Kidney epithelial cell (primary cell): Measurements from ENCODE around the gene GAL3ST3. TPM values are rescaled to one million over a fixed set of nuclear protein-coding genes. Genes with fewer than 3 reads are reported as not detected.

Experiments
- DNase-seq: peaks from one replicate; pipeline ENCODE4 v3.0.0-alpha.2; 2010; ENCODE audit warnings: low read depth
- H3K27me3 ChIP-seq: 2 replicates; pipeline ENCODE4 v1.6.0; 2011; ENCODE audit warnings: low read length; ENCODE audit not compliant: control insufficient read depth, insufficient read depth
- H3K36me3 ChIP-seq: 2 replicates; pipeline ENCODE4 v1.5.1; 2011; ENCODE audit warnings: low read length; ENCODE audit not compliant: control insufficient read depth, insufficient read depth
- H3K4me3 ChIP-seq: 2 replicates; pipeline ENCODE4 v1.5.1; 2011; ENCODE audit warnings: low read depth, mild to moderate bottlenecking, control low read depth, low read length
- CTCF ChIP-seq: IDR thresholded peaks from 2 replicates; pipeline ENCODE4 v1.5.1; 2011; ENCODE audit warnings: mild to moderate bottlenecking, moderate library complexity, low read length, control low read depth, inconsistent platforms; ENCODE audit not compliant: insufficient read depth, poor library complexity, severe bottlenecking
- total RNA-seq: library from RNA; depleted of rRNA; stranded (reverse); fragments of >200 nt; gene quantifications from 2 replicates; pipeline ENCODE4 v1.2.3, GENCODE V29; 2015

GAL3ST3 gene
- total RNA-seq, 1 donor from 2014 or later: 4.4 TPM

GRCh38 chr11:66042996-66043906 lies 5.7 kb downstream of the GAL3ST3 start:
- no peak for TF ChIP-seq CTCF
- Histone ChIP-seq H3K27me3 (no peaks in the 10 kb centered on the region), H3K36me3 (no peaks in the 10 kb centered on the region), H3K4me3 (no peak overlapping the region)
- DNase-seq: no peak

DNA sequence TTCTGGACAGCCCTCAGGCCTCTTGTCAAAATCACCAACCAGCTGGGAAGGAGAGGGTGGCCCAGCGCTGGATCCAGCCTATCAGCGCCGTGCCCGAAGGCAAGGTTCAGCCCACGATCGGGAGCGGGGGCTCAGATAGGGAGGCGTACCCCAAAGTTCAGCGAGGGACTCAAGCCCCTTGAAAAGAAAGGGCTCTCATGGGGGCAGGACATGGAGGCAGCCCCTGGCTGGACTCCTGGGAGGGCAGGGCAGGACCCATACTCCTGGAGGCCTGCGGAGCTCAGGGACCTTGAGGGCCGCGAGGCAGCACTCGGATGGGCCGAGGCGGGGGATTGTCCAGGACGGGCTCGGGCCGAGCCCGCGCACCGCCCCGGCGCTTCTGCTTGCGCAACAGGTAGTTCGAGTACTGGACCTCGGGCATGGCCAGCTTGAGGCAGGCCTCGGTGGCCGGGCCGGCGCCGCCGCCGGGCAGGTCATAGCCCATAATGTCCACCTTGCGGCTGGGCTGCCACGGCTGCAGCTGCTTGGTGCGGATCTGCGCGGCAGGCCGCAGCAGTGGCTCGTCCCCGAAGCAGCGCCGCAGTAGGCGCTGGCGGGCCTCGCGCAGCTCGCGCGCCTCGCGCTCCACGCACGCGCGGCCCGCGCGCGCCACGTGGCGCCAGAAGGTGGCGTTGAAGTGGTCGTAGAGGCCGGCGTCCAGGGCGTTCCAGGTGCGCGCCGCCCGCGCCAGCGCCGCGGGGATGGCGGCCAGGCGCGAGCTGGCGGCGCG lies 6.5 kb downstream of the GAL3ST3 start:
- TF ChIP-seq CTCF: no peak
- no peak for DNase-seq
- H3K4me3 ChIP-seq: no peak overlapping the region

GRCh38 chr11:66039765-66040164 lies 9.2 kb downstream of the GAL3ST3 start:
- no peak for TF ChIP-seq CTCF
- no peaks in the 10 kb centered on the region for H3K36me3 ChIP-seq
- no peak overlapping the region for H3K4me3 ChIP-seq
- H3K27me3 ChIP-seq: no peaks in the 10 kb centered on the region
- no peak for DNase-seq

More for the DNA sequence above, 6.5 kb downstream of the GAL3ST3 start:
- no peaks in the 10 kb centered on the region for H3K36me3 ChIP-seq
- H3K27me3 ChIP-seq: no peaks in the 10 kb centered on the region

DNA sequence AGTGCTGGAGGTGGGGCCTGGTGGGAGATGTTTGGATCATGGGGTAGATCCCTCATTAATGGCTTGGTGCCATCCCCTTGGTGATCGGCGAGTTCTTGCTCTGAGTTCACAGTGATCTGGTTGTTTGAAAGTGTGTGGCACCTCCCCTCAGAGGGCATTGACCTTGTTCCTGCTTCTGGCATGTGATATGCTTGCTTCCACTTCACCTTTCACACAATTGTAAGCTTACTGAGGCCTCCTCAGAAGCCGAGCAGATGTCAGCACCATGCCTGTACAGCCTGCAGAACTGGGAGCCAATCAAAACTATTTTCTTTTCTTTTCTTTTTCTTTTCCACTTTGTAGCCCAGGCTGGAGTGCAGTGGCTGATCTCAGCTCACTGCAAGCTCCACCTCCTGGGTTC lies 11.6 kb downstream of the GAL3ST3 start:
- no peak for DNase-seq

DNA sequence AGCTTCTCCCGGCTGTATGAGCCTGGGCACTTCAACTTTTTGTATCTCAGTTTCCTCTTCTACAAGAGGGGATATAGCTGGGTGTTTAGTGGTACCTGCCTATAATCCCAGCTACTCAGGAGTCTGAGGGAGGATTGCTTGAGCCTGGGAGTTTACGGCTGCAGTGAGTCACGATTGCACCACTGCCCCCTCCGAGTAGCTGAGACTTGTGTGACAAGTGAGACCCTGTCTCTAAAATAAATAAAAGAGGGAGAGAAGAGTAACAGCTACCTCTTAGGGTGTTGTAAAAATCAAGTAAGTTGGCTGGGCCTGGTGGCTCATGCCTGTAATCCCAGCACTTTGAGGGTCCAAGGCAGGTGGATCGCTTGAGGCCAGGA lies 12.6 kb downstream of the GAL3ST3 start:
- no peaks in the 10 kb centered on the region for H3K27me3 ChIP-seq
- TF ChIP-seq CTCF: no peak
- no peaks in the 10 kb centered on the region for H3K36me3 ChIP-seq
- no peak overlapping the region for H3K4me3 ChIP-seq
- DNase-seq: no peak

More for the DNA sequence above, 11.6 kb downstream of the GAL3ST3 start:
- H3K4me3 ChIP-seq: no peak overlapping the region
- H3K27me3 ChIP-seq: no peaks in the 10 kb centered on the region
- H3K36me3 ChIP-seq: no peaks in the 10 kb centered on the region
- TF ChIP-seq CTCF: no peak
